Kidney capillary endothelial cell (primary cell): ENCODE results near the gene IFIT5.
"Not testable (repeated sequence)": the region's sequence is repeated elsewhere in the genome, so short reads cannot be mapped to it uniquely, and the experiment has no call there.

Source experiments
- DNase-seq: peaks from one replicate; pipeline ENCODE4 v3.0.0-alpha.2; 2018; ENCODE audit warnings: low spot score

IFIT5 gene

DNA sequence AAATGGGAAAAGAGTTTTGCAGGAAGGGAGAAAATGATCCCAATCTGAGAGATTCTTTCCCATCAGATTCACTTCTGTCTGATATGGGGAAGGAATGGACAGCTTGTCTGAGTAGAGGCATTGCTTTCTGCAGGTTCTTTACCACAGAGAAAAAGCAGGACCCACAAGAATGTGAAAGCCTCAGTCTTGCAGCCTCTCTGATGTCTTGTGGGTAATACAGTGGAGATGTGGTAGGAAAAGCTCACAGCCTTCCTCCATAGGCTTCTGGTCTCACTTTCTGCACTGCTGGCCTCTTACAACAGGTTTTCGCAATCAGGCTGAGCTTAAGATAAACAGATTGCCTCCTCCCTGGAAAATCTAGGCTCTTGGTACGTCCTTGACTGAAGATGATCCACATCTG is 21.4 kb upstream of the IFIT5 start:
- no peak for DNase-seq

DNA sequence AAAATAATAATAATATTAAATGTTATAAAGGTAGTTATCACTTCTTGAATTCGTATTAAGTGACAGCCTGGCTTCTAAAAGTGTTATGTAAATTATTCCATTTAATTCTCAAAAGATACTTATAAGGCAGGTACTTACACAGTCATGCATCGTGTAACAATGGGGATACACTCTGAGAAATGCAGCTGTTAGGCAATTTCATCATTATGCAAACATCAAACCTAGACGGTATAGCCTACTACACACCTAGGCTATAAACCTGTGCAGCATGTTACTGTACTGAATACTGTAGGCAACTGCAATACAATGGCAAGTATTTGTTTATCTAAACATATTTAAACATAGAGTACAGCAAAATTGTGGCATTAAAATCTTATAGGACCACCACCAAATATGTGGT is 20.5 kb upstream of the IFIT5 start:
- no peak for DNase-seq

DNA sequence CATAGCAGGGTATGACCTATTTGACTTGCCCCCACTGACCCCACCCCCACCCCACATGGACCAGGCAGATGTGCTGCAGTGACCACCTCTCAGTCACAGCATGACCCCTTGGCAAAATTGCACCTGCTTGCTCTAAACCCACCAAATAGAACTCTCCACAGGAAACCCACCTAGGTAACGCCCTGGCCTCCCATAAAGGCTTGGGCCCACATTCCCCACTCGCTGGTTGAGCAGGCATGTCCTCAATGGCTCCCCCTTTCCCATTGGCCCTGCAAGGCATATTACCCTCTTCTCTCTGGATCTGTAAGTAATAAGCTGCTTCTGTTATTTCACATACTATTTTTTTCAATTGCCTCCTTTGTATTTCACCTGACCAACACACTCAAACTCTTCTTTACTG is 19.2 kb upstream of the IFIT5 start:
- DNase-seq: no peak

DNA sequence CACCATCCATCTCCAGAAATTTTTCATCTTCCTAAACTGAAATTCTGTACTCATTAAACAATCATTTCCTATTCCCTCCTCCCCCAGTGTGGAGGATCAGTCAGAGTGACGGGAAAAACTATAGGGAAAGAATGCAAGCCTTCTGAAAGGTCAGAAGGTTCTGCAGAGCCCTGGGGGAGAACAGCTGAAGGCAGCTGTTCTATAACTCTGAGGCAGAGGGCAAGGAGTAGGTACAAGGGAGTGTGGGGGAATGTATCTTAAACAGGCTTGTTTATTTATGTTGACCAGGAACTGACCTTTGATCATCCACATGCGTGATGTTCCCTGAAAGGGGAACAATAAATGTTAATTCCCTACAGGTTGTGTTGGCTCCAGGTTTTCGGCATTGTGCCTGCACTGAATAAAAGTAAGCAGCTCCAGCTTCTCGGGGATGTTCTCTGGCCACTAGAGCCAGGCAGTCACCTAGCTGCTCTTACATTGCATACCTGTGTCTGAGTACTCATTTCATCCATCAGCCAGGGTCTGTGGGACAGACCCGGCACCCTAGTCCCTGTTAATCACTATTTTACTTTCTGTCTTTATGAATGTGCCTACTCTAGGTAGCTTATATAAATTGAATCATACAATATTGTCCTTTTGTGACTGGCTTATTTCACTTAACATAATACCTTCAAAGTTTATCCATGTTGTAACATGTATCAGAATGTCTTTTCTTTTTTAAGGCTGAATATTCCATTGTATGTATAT is 16.2 kb upstream of the IFIT5 start:
- no peak for DNase-seq

DNA sequence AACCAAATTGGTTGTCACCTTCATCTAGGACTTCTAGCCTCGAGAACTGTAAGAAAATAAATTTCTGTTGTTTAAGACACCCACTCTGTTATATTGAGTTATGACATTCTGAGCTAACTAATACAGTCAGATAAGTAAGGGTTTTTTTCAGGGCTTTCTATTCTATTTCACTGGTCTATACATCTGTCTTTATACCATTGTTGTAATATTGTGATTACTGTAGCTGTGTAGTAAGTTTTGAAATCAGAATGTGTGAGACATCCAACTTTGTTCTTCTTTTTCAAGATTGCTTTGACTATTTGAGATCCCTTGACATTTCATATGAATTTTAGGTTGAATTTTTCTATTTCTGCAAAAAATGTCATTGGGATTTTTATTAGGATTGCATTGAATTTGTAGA is 14.4 kb upstream of the IFIT5 start:
- DNase-seq: no peak

DNA sequence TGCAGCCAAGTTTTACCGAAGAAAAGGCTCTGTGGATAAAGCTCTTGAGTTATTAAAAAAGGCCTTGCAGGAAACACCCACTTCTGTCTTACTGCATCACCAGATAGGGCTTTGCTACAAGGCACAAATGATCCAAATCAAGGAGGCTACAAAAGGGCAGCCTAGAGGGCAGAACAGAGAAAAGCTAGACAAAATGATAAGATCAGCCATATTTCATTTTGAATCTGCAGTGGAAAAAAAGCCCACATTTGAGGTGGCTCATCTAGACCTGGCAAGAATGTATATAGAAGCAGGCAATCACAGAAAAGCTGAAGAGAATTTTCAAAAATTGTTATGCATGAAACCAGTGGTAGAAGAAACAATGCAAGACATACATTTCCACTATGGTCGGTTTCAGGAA is 11.3 kb upstream of the IFIT5 start:
- no peak for DNase-seq

DNA sequence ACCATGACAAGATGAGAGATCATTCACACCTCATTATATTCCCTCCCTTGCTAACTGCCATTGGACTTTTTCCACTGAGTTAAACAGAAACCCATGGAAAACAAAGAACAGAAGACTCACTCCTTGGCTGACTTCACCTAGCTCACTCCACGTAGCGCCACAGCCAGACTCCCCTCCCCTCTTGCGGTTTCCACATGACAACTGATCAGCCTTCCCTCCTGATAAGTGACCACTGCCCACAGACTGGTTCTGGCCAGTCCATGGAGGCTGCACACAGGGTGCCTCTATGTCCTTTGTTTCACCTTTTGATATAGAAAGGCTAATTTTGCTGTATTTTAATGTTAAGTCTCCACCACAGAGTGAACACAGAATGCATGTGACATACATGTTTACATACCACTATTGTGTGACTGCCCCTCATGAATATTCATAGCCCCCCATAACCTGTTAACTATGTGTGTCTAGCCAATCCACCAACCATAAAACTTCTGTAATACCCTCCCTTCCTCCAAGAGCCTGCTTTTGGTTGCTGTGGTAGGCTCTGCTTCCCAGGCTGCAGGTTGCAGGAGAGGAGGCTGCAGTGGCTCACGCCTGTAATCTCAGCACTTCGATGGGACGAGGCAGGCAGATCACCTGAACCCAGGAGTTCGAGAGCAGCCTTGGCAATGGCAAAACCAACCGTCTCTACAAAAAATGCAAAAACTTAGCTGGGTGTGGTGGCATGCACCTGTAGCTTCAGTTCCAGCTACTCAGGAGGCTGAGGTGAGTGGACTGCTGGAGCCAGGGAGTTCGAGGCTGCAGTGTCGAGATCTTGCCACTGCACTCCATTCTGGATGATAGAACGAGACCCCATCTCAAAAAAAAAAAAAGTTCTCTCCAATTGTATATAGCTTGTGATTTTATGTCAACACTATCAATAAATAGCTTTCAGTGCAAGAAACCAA is 10.0 kb upstream of the IFIT5 start:
- DNase-seq: no peak

DNA sequence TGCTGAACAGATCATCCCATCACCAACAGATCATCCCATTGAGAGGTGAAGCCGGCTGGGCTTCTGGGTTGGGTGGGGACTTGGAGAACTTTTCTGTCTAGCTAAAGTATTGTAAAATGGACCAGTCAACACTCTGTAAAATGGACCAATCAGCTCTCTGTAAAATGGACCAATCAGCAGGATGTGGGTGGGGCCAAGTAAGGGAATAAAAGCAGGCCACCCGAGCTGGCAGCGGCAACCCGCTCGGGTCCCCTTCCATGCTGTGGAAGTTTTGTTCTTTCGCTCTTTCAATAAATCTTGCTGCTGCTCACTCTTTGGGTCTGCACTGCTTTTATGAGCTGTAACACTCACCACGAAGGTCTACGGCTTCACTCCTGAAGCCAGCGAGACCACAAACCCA is 8.2 kb upstream of the IFIT5 start:
- DNase-seq: not testable (repeated sequence)

DNA sequence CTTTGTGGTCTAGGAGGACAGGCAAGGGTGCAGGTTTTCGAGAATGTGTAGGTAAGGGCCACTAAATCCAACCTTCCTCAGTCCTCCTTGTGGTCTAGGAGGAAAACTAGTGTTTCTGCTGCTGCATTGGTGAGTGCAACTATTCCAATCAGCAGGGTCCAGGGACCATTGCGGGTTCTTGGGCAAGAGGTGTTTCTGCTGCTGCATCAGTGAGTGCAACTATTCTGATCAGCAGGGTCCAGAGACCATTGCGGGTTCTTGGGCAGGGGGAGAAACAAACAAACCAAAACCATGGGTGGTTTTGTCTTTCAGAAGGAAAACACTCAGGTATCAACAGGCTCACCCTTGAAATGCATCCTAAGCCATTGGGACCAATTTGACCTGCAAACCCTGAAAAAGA is 6.6 kb upstream of the IFIT5 start:
- DNase-seq: not testable (repeated sequence)

DNA sequence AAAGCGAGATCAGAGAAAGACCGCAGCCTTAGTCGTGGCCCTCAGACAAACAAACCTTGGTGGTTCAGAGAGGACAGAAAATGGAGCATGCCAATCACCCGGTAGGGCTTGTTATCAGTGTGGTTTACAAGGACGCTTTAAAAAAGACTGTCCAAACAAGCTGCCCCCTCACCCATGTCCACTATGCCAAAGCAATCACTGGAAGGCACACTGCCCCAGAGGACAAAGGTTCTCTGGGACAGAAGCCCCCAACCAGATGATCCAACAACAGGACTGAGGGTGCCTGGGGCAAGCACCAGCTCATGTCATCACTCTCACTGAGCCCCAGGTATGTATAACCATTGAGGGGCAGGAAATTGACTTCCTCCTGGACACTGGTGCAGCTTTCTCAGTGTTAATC is 5.1 kb upstream of the IFIT5 start:
- not testable (repeated sequence) for DNase-seq

DNA sequence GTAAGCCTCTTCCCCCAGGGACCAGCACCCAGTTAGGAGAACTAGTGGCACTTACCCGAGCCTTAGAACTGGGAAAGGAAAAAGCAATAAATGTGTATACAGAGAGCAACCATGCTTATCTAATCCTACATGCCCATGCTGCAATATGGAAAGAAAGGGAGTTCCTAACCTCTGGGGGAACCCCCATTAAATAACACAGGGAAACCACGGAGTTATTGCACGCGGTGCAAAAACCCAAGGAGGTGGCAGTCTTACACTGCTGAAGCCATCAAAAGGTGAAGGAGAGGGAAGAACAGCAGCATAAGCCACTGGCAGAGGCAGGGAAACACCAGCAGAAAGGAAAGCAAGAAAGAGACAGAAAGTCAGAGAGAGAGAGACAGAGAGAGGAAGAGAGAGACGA is 3.8 kb upstream of the IFIT5 start:
- DNase-seq: not testable (repeated sequence)

DNA sequence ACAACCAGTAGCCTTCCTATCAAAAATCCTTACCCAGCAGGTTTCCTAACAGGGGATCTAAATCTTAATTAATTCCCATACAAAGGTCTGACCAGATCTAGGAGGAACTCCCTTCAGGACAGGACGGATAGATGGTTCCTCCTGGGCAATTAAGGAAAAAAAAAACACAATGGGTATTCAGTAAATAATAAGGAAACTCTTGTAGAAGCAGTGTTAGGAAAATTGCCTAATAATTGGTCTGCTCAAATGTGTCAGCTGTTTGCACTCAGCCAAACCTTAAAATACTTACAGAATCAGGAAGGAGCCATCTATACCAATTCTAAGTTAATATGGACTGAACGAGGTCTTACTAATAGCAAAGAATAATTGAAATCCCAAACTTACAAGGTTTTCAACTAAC is 3.2 kb upstream of the IFIT5 start:
- not testable (repeated sequence) for DNase-seq

DNA sequence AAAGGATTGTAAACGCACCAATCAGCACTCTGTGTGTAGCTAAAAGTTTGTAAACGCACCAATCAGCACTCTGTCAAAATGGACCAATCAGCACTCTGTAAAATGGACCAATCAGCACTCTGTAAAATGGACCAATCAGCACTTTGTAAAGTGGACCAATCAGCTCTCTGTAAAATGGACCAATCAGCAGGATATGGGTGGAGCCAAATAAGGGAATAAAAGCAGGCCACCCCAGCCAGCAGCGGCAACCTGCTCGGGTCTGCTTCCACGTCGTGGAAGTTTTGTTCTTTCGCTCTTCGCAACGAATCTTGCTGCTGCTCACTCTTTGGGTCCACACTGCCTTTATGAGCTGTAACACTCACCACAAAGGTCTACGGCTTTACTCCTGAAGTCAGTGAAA is 2.1 kb upstream of the IFIT5 start:
- DNase-seq: not testable (repeated sequence)

DNA sequence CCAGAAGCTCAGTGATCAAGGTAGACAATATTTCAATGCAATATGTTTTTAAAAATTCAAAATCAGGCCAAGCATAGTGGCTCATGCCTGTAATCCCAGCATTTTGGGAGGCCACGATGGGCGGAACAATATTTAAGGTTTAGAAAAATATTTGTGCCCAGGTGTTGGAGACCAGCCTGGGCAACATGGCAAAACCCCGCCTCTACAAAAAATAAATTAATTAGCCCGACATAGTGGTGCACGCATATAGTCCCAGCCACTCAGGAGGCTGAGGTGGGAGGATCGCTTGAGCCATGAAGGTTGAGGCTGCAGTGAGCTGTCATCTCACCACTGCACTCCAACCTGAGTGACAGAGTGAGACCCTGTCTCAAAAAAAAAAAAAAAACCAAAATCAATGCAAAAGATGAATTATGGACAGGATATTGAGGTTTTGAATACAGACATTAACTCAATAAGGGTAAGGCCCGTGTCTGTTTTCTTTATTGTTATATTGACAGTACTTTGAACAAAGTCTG is 913 bp upstream of the IFIT5 start:
- no peak for DNase-seq

DNA sequence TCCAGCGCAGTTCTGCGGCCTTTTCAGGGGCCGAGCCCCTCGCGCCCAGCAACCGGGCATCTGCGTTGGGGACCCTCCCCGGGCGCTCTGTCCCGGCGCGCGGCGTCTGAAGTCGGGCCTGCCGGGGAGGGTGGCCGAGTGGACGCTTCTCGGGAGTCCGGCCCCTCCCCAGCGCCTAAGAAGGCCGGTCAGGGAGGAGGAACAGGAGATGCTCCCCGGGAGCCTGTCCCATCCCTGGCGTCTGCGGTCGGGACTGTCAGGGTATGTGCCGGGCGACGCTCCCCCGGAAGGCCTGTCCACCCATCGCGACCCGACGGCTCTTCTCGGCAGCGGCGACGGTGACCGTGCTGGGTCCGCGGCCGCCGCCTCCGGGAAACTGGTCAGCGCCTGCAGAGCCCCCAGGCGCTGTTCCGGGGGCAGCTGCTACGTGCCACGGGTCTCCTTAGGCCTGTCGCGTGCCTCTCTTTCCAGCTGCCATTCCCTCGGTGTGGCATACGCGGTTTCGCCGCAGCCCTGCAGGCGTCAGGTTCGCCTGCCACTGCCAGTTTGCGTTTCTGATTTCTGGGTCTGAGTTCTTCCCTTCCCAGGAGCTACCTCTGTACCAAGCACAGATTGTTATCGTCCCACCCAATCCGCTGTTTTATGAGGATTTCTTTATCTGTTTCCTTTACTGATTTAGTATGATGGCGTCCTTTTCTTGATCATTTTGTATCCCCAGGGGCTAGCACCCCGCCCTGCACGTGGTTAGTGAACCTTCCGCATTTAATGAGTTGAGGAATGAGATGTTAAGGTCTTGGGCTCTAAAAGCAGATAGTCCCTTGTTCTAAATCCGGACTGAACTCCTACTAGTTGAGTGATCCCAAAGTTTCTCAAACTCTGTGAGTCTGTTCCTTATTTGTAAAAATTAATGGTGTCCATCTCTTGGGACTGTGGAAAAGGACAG is 782 bp downstream of the IFIT5 start:
- peak; percentile 30 for DNase-seq

DNA sequence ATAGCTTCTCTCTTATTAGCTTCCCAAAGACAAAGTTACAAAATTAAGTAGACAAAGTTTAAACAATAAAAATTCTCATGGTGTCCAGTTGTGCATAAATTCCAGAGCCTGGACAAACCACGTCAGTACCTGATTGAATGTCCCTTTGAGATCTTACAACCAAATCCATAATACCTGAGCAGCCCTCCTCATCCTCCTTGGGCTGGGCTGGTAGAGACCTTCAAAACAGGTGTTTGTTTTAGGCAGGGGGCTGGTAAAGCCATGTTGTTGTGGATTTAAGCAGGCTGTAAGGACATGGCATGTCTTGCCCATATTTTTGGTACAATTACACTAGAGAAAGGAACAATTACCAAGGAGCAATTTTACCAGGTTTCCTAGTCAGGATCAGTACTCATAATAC is 2.1 kb downstream of the IFIT5 start:
- no peak for DNase-seq

DNA sequence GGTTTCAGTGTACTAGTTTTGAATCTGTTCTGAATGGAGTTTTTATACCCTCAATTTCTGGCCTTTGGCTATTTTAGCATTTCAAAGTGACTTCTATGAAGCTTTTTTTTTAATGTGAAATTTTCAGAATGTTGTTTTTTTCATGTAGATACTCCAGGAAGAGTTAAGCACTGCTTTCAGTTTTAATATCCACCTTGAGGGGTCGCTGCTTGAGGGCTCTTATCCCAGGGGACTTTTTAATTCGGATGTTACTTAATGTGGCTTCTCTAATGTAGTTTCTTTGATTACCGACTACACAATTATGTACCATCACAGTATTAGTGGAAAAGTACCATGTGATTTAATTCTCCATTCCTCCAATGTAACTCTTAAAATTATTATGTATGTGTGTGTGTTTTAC is 5.2 kb downstream of the IFIT5 start:
- no peak for DNase-seq

DNA sequence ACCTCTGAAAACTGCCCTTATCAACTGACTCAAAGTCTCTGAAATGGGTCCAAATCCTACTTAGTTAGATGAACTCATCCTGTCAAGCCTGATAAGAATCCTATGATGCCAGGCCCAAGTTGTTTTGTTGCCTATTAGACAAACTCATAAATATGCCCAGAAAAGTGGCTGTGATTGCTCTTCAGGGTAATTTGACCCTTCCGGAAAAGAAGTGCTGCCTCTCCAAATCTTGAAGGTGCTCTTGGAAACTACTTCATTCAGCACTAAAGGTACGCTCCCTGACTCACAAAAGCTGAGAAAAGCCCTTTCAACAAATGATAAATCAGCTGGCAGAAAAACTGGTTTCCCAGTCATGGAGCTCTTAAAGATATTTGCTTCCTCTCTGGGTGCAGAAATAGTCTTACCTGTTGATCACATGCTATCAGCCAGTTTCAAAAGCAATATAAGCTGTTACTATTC is 6.7 kb downstream of the IFIT5 start:
- no peak for DNase-seq

DNA sequence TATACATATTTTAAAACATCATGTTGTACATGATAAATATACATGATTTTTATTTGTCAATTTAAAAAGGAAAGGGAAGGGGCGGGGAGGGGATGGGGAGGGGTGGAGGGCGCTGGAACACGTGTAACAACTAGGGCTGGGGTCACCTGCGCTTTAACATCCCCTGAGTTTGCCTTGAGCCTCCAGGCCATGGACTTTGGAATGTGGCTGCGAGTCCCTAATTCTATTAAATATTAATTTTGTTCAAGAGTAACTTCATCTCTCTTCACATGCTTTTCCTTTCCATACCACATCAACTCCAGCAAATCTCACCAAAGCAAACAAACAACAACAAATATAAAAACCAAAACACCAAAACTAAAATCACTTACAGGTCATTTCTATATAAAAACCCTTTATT is 10.6 kb downstream of the IFIT5 start:
- no peak for DNase-seq

DNA sequence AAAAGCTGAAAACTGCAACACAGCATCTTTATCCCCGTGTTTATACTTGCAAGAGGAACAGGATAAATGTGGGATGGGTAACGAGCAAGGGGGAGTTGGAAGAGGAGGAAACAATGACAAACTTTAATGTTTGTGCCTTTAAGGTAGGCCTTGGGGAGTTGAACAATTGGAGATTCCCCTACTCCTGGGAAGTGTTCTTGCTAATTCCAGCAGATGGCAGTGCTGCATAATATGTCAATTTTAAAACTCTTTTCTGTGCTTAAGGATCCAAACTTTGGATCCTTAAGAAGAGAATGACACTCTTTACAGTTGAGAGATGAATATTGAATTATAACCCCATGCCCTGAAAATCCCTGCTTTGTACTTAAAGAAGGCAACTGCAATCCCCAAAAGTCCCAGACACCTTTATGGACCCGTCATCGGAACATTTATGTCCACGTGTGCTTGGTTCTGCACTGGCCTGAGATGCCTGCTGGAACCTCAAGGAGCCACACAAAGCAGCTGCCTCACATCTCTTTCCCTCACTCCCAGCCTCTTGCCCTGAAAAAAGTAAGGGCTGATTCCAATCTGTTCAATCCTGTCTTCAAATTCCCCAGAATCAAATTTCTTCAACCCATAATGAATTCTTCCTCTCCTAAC is 12.0 kb downstream of the IFIT5 start:
- peak; percentile 75 for DNase-seq

DNA sequence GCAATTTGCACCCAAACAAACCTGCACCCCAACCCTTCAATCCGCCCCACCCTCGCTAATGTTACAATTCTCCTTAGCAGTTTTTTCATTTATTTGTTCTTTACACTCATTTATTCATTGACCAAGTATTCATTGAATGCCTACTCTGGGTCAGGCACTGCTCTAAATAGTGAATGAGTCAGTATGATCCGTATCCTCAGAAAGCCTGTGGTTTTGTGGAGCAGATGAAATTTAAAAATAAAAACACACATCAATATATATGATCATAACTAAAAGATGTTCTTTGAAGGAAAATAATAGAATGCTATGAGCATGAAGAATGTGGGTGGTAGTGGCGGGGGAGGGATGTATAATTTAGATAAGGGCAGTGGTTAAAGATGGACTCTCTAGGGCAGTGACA is 13.3 kb downstream of the IFIT5 start:
- DNase-seq: peak; percentile 19
